ENCODE data around the gene PSME1.
A peak's percentile ranks its signal among the peaks of the same experiment; 100 is the strongest.
"Not testable (repeated sequence)": the region's sequence is repeated elsewhere in the genome, so short reads cannot be mapped to it uniquely, and the experiment has no call there.

PSME1 gene

DNA sequence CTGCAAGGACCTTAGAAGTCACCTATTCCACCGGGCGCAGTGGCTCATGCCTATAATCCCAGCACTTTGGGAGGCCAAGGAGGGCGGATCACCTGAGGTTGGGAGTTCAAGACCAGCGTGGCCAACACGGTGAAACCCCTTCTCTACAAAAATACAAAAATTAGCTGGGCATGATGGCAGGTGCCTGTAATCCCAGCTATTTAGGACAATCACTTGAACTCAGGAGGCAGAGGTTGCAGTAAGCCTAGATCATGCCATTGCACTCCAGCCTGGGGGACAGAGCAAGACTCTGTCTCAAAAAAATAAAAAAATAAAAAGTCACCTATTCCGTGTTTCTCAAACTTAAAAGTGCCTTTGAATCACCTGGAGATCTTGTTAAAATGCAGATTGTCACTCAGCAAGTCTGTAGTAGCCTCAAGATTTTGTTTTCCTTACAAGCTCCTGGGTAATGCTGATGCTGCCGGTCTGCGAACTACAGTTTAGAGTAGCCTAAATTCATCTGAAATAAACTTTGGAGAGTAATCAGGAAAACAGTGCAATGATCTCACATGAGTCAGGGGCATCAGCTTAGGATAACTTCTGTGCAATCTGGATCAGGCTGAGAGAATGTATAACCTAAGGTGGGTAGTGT, 30.3 kb upstream of the PSME1 start:
- H3K27ac ChIP-seq (ENCODE audit: low read depth in 2 of 2, low read length in 2 of 2); H3K9ac ChIP-seq (ENCODE audit: low read depth in 1 of 2, low read length in 2 of 2); H3K4me3 ChIP-seq (ENCODE audit: low read length in 2 of 2); H3K9me3 ChIP-seq (ENCODE audit: control insufficient read depth in 2 of 2, low read length in 2 of 2); H3K27me3 ChIP-seq (ENCODE audit: control insufficient read depth in 2 of 2, insufficient read depth in 2 of 2, low read length in 2 of 2): not testable (repeated sequence)
- Histone ChIP-seq H3K36me3 (ENCODE audit: control insufficient read depth in 2 of 2, insufficient read depth in 2 of 2, low read length in 2 of 2) (peaks cover 21 to 25% of the 10 kb centered on the region in 2 donors), H3K4me1 (ENCODE audit: control insufficient read depth in 2 of 2, insufficient read depth in 2 of 2, low read length in 2 of 2) (peaks cover 0 to 13% of the 10 kb centered on the region in 2 donors)

GRCh38 chr14:24106672-24107271, 29.2 kb upstream of the PSME1 start:
- peaks cover 0 to 16% of the 10 kb centered on the region in 2 donors for H3K4me1 ChIP-seq (ENCODE audit: control insufficient read depth in 2 of 2, insufficient read depth in 2 of 2, low read length in 2 of 2)
- H3K4me3 ChIP-seq (ENCODE audit: low read length in 2 of 2), result no peak overlapping the region
- H3K27me3 ChIP-seq (ENCODE audit: control insufficient read depth in 2 of 2, insufficient read depth in 2 of 2, low read length in 2 of 2), result no peaks in the 10 kb centered on the region

GRCh38 chr14:24108336-24108874, 27.6 kb upstream of the PSME1 start:
- Histone ChIP-seq H3K27me3 (ENCODE audit: control insufficient read depth in 2 of 2, insufficient read depth in 2 of 2, low read length in 2 of 2) (no peaks in the 10 kb centered on the region), H3K27ac (ENCODE audit: low read depth in 2 of 2, low read length in 2 of 2) (peak overlapping the region; percentile 11 to 60), H3K9me3 (ENCODE audit: control insufficient read depth in 2 of 2, low read length in 2 of 2) (no peaks in the 10 kb centered on the region), H3K4me1 (ENCODE audit: control insufficient read depth in 2 of 2, insufficient read depth in 2 of 2, low read length in 2 of 2) (peaks cover 2 to 19% of the 10 kb centered on the region in 2 donors), H3K36me3 (ENCODE audit: control insufficient read depth in 2 of 2, insufficient read depth in 2 of 2, low read length in 2 of 2) (peaks cover 4 to 6% of the 10 kb centered on the region in 2 donors), H3K4me3 (ENCODE audit: low read length in 2 of 2) (no peak overlapping the region), H3K9ac (ENCODE audit: low read depth in 1 of 2, low read length in 2 of 2) (no peak overlapping the region)

More at GRCh38 chr14:24106672-24107271, 29.2 kb upstream of the PSME1 start:
- H3K36me3 ChIP-seq (ENCODE audit: control insufficient read depth in 2 of 2, insufficient read depth in 2 of 2, low read length in 2 of 2), result peaks cover 13 to 17% of the 10 kb centered on the region in 2 donors
- H3K9me3 ChIP-seq (ENCODE audit: control insufficient read depth in 2 of 2, low read length in 2 of 2), result no peaks in the 10 kb centered on the region
- H3K27ac ChIP-seq (ENCODE audit: low read depth in 2 of 2, low read length in 2 of 2), result no peak overlapping the region
- H3K9ac ChIP-seq (ENCODE audit: low read depth in 1 of 2, low read length in 2 of 2), result no peak overlapping the region

DNA sequence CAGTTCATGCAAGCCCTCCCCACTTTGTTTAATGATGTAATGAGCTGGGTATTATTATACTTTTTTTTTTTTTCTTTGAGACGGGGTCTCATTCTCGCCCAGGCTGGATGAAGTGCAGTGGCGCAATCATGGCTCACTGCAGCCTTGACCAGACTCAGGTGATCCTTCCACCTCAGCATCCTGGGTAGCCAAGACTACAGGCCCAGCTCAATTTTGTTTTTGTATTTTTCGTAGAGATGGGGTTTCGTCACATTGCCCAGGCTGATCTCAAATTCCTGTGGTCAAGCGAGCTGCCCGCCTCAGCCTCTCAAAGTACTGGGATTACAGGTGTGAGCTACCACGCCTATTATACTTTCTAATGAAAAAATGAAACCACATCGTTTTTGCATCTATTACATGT, 25.9 kb upstream of the PSME1 start:
- Histone ChIP-seq H3K9me3 (ENCODE audit: control insufficient read depth in 2 of 2, low read length in 2 of 2) (no peaks in the 10 kb centered on the region), H3K4me3 (ENCODE audit: low read length in 2 of 2) (no peak overlapping the region), H3K9ac (ENCODE audit: low read depth in 1 of 2, low read length in 2 of 2) (no peak overlapping the region), H3K4me1 (ENCODE audit: control insufficient read depth in 2 of 2, insufficient read depth in 2 of 2, low read length in 2 of 2) (peaks cover 5 to 21% of the 10 kb centered on the region in 2 donors), H3K36me3 (ENCODE audit: control insufficient read depth in 2 of 2, insufficient read depth in 2 of 2, low read length in 2 of 2) (no peaks in the 10 kb centered on the region), H3K27me3 (ENCODE audit: control insufficient read depth in 2 of 2, insufficient read depth in 2 of 2, low read length in 2 of 2) (no peaks in the 10 kb centered on the region), H3K27ac (ENCODE audit: low read depth in 2 of 2, low read length in 2 of 2) (no peak overlapping the region)

DNA sequence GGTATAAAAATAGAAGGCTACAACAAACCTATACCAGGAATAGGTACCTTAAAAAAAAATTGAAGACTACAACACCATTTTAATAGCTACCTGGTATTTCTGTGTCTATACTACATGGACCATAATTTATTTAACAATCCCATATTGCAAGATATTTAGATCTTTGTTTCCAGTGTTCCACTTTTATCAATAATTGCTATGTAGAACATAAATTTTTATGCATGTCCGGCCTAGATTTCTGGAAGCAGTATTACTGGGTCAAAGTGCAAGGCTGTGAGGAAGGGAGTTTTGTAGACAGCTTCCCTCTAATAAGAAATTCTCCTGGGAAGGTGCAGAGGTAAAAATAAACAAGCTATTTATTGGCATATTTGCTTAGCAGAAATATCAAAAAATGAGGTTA, 25.5 kb upstream of the PSME1 start:
- peak overlapping the region; percentile 9 to 18 for H3K27ac ChIP-seq (ENCODE audit: low read depth in 2 of 2, low read length in 2 of 2)
- H3K4me3 ChIP-seq (ENCODE audit: low read length in 2 of 2), result no peak overlapping the region
- no peak overlapping the region for H3K9ac ChIP-seq (ENCODE audit: low read depth in 1 of 2, low read length in 2 of 2)
- H3K9me3 ChIP-seq (ENCODE audit: control insufficient read depth in 2 of 2, low read length in 2 of 2), result no peaks in the 10 kb centered on the region
- peaks cover 6 to 21% of the 10 kb centered on the region in 2 donors for H3K4me1 ChIP-seq (ENCODE audit: control insufficient read depth in 2 of 2, insufficient read depth in 2 of 2, low read length in 2 of 2)
- H3K36me3 ChIP-seq (ENCODE audit: control insufficient read depth in 2 of 2, insufficient read depth in 2 of 2, low read length in 2 of 2), result no peaks in the 10 kb centered on the region
- no peaks in the 10 kb centered on the region for H3K27me3 ChIP-seq (ENCODE audit: control insufficient read depth in 2 of 2, insufficient read depth in 2 of 2, low read length in 2 of 2)

GRCh38 chr14:24113379-24113800, 22.6 kb upstream of the PSME1 start:
- H3K4me3 ChIP-seq (ENCODE audit: low read length in 2 of 2), result peak overlapping the region; percentile 78 to 95
- peak overlapping the region; percentile 93 to 97 for H3K9ac ChIP-seq (ENCODE audit: low read depth in 1 of 2, low read length in 2 of 2)
- no peaks in the 10 kb centered on the region for H3K9me3 ChIP-seq (ENCODE audit: control insufficient read depth in 2 of 2, low read length in 2 of 2)
- peak overlapping the region; percentile 99 to 100 for H3K27ac ChIP-seq (ENCODE audit: low read depth in 2 of 2, low read length in 2 of 2)
- H3K27me3 ChIP-seq (ENCODE audit: control insufficient read depth in 2 of 2, insufficient read depth in 2 of 2, low read length in 2 of 2), result no peaks in the 10 kb centered on the region
- peaks cover 18 to 32% of the 10 kb centered on the region in 2 donors for H3K4me1 ChIP-seq (ENCODE audit: control insufficient read depth in 2 of 2, insufficient read depth in 2 of 2, low read length in 2 of 2)
- H3K36me3 ChIP-seq (ENCODE audit: control insufficient read depth in 2 of 2, insufficient read depth in 2 of 2, low read length in 2 of 2), result peaks cover 10 to 17% of the 10 kb centered on the region in 2 donors

DNA sequence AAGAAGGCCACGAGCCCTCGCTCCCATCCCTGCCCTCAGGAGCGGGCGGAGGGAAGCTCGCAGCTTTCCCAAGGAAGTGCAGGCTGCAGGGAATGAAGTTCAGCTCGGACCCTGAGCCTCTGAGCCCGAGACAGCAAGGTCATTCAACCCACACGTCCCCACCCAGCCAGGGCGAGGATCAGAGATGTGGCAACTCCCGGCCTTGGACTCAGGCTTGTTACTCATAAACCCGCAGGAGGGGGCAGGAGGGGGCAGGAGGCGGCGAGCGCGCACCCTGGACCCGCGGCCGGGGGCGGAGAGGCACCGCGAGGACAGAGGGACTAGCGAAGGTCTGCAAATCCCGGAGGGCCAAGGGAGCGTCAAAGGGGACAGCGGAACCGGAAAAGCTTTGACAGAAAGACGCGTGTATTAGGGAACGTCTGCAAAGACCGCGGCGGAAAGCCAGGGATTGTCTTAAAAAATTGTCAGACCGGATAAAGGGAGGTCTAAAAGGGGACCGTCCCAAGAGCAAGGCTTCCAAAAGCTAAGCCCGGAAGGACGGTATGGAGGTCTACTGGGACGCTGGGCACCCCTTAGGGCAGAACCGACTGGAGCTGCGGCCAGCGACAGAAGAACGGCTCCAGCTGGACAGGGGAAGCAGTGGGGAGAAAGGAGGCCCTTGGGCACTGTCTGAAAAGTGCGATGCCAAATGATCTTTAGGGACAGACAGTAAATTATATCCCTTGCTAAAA, 22.0 kb upstream of the PSME1 start:
- Histone ChIP-seq H3K4me3 (ENCODE audit: low read length in 2 of 2) (peak overlapping the region; percentile 78 to 95), H3K27me3 (ENCODE audit: control insufficient read depth in 2 of 2, insufficient read depth in 2 of 2, low read length in 2 of 2) (no peaks in the 10 kb centered on the region), H3K4me1 (ENCODE audit: control insufficient read depth in 2 of 2, insufficient read depth in 2 of 2, low read length in 2 of 2) (peaks cover 18 to 30% of the 10 kb centered on the region in 2 donors)

GRCh38 chr14:24114532-24115421, 21.2 kb upstream of the PSME1 start, which contains the start of the genes DCAF11 and NRL:
TSS of gene DCAF11 (plus strand) at chr14:24114777. CDS start at chr14:24115595, 818 bp downstream.
TSS of gene NRL (minus strand) at chr14:24114949. CDS start at chr14:24082848, 32,101 bp downstream.
- peaks cover 24 to 31% of the 10 kb centered on the region in 2 donors for H3K36me3 ChIP-seq (ENCODE audit: control insufficient read depth in 2 of 2, insufficient read depth in 2 of 2, low read length in 2 of 2)
- H3K27me3 ChIP-seq (ENCODE audit: control insufficient read depth in 2 of 2, insufficient read depth in 2 of 2, low read length in 2 of 2), result no peaks in the 10 kb centered on the region
- peaks cover 18 to 26% of the 10 kb centered on the region in 2 donors for H3K4me1 ChIP-seq (ENCODE audit: control insufficient read depth in 2 of 2, insufficient read depth in 2 of 2, low read length in 2 of 2)
- peak within 1 kb of the TSS; percentile 78 to 95 for H3K4me3 ChIP-seq (ENCODE audit: low read length in 2 of 2)
- peak within 1 kb of the TSS; percentile 93 to 97 for H3K9ac ChIP-seq (ENCODE audit: low read depth in 1 of 2, low read length in 2 of 2)
- peak within 1 kb of the TSS; percentile 99 to 100 for H3K27ac ChIP-seq (ENCODE audit: low read depth in 2 of 2, low read length in 2 of 2)
- H3K9me3 ChIP-seq (ENCODE audit: control insufficient read depth in 2 of 2, low read length in 2 of 2), result no peaks in the 10 kb centered on the region

More for the DNA sequence above, 22.0 kb upstream of the PSME1 start:
- H3K9me3 ChIP-seq (ENCODE audit: control insufficient read depth in 2 of 2, low read length in 2 of 2), result no peaks in the 10 kb centered on the region
- H3K9ac ChIP-seq (ENCODE audit: low read depth in 1 of 2, low read length in 2 of 2), result peak overlapping the region; percentile 93 to 97
- H3K27ac ChIP-seq (ENCODE audit: low read depth in 2 of 2, low read length in 2 of 2), result peak overlapping the region; percentile 99 to 100
- peaks cover 16 to 23% of the 10 kb centered on the region in 2 donors for H3K36me3 ChIP-seq (ENCODE audit: control insufficient read depth in 2 of 2, insufficient read depth in 2 of 2, low read length in 2 of 2)

DNA sequence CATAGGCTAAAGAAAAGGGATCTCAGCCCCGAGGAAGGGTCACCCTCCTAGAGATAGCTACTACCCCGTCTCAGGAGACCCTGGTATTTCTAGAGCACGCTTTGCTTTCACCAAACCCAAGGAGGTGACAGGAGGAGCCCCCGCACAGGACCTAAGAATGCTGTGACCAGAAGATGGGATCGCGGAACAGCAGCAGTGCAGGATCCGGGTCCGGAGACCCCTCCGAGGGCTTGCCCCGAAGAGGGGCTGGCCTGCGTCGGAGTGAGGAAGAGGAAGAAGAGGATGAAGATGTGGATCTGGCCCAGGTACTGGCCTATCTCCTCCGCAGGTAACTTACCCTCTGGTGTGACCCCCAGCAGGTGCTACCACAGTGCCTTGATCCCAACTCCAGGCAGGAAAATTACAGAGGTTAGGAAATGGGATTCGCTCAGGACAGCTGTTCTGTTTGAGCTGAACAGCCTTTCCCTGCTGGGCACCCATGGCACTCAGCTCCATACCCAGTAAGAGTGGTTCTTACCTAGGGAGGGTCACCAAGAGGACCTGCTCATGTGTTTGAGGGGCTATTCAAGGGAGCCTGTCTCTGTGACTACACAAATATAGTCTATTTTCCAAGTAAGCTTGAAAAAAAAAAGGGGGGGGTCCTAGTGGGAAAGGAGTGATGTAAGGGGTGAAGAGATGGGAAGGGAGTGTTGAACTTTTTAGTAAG, 20.4 kb upstream of the PSME1 start:
- H3K27me3 ChIP-seq (ENCODE audit: control insufficient read depth in 2 of 2, insufficient read depth in 2 of 2, low read length in 2 of 2), result no peaks in the 10 kb centered on the region
- H3K9ac ChIP-seq (ENCODE audit: low read depth in 1 of 2, low read length in 2 of 2), result peak overlapping the region; percentile 84 to 93
- H3K9me3 ChIP-seq (ENCODE audit: control insufficient read depth in 2 of 2, low read length in 2 of 2), result no peaks in the 10 kb centered on the region
- H3K36me3 ChIP-seq (ENCODE audit: control insufficient read depth in 2 of 2, insufficient read depth in 2 of 2, low read length in 2 of 2), result peaks cover 28 to 35% of the 10 kb centered on the region in 2 donors
- H3K4me1 ChIP-seq (ENCODE audit: control insufficient read depth in 2 of 2, insufficient read depth in 2 of 2, low read length in 2 of 2), result peaks cover 18 to 20% of the 10 kb centered on the region in 2 donors
- H3K27ac ChIP-seq (ENCODE audit: low read depth in 2 of 2, low read length in 2 of 2), result peak overlapping the region; percentile 99 to 100
- peak overlapping the region; percentile 78 to 95 for H3K4me3 ChIP-seq (ENCODE audit: low read length in 2 of 2)

Data from mucosa of rectum (tissue), 2 donors.